ENCODE measurements around the gene PIK3CA.

- TF ChIP-seq USF1 (IDR thresholded peaks at IDR 0.05): no peak
- no peak for TF ChIP-seq EP300 (IDR thresholded peaks at IDR 0.05; ENCODE audit: borderline replicate concordance)
- TF ChIP-seq REST (IDR thresholded peaks at IDR 0.05; ENCODE audit: low read depth): no peak
- no peak for TF ChIP-seq CEBPB (IDR thresholded peaks at IDR 0.05)
- no peak for TF ChIP-seq FOXM1 (IDR thresholded peaks at IDR 0.05; ENCODE audit: borderline replicate concordance, low read depth)
- no peak for TF ChIP-seq YY1 (IDR thresholded peaks at IDR 0.05; ENCODE audit: low read depth)
- TF ChIP-seq RAD21 (IDR thresholded peaks at IDR 0.05; ENCODE audit: low read depth): no peak
- no peak for TF ChIP-seq CREB1 (IDR thresholded peaks at IDR 0.05; ENCODE audit: low read depth)
- TF ChIP-seq NFIC (IDR thresholded peaks at IDR 0.05): no peak
- TF ChIP-seq, protein P1, sequence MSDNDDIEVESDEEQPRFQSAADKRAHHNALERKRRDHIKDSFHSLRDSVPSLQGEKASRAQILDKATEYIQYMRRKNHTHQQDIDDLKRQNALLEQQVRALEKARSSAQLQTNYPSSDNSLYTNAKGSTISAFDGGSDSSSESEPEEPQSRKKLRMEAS (IDR thresholded peaks at IDR 0.05): no peak
- no peak for TF ChIP-seq ZBTB7A (IDR thresholded peaks at IDR 0.05; ENCODE audit: low read depth)
- TF ChIP-seq TCF12 (IDR thresholded peaks at IDR 0.05; ENCODE audit: low read depth): no peak
- no peak for TF ChIP-seq TEAD4 (IDR thresholded peaks at IDR 0.05)
Measured at GRCh38 chr3:179286331-179286730, 138.2 kb downstream of the PIK3CA start.
